GM18520 (cell line): ENCODE results near the gene MINDY1.
A peak's percentile ranks its signal among the peaks of the same experiment; 100 is the strongest.

Experiments
- ATAC-seq: cut with Tn5 transposase; IDR thresholded peaks from one replicate; pipeline ENCODE4 v1.9.1; 2021; ENCODE audit not compliant: unreplicated experiment

Gene MINDY1

GRCh38 chr1:151012684-151013471 is 6.2 kb upstream of the MINDY1 start:
- ATAC-seq, result no peak

GRCh38 chr1:151011154-151011850 is 4.6 kb upstream of the MINDY1 start:
- no peak for ATAC-seq

GRCh38 chr1:151010346-151010726 is 3.6 kb upstream of the MINDY1 start:
- no peak for ATAC-seq

GRCh38 chr1:151009674-151010345 is 3.1 kb upstream of the MINDY1 start:
- no peak for ATAC-seq

- no peak for ATAC-seq
These were observed 2.5 kb upstream of the MINDY1 start for GRCh38 chr1:151009206-151009587.

GRCh38 chr1:151008244-151009205 is 1.8 kb upstream of the MINDY1 start, which contains the start of gene PRUNE1:
TSS of gene PRUNE1 (plus strand) at chr1:151008449. CDS start at chr1:151008633, 184 bp downstream.
- peak; percentile 64 for ATAC-seq

- no peak for ATAC-seq
These were observed 1.1 kb upstream of the MINDY1 start for GRCh38 chr1:151007853-151008243.

- ATAC-seq, result no peak
These were observed 878 bp downstream of the MINDY1 start for GRCh38 chr1:151005729-151006319.

- no peak for ATAC-seq
These were observed 3.5 kb downstream of the MINDY1 start for GRCh38 chr1:151003180-151003579.

GRCh38 chr1:151002611-151003010 is 4.1 kb downstream of the MINDY1 start:
- ATAC-seq, result no peak

- ATAC-seq, result no peak
These were observed 4.7 kb downstream of the MINDY1 start for GRCh38 chr1:151002051-151002450.

- no peak for ATAC-seq
These were observed 5.1 kb downstream of the MINDY1 start for GRCh38 chr1:151001602-151002001.

GRCh38 chr1:151000408-151000807 is 6.3 kb downstream of the MINDY1 start:
- no peak for ATAC-seq

GRCh38 chr1:150999926-151000325 is 6.8 kb downstream of the MINDY1 start:
- no peak for ATAC-seq

- ATAC-seq, result no peak
These were observed 7.5 kb downstream of the MINDY1 start for GRCh38 chr1:150999051-150999674.

GRCh38 chr1:150997949-150998348 is 8.8 kb downstream of the MINDY1 start:
- no peak for ATAC-seq

GRCh38 chr1:150997126-150997872 is 9.4 kb downstream of the MINDY1 start:
- no peak for ATAC-seq

GRCh38 chr1:150995896-150996295 is 10.8 kb downstream of the MINDY1 start:
- no peak for ATAC-seq

- ATAC-seq, result no peak
These were observed 11.2 kb downstream of the MINDY1 start for GRCh38 chr1:150995460-150995859.
